A204.1 (cell line): ENCODE results near the gene TTC28.
"Not testable (repeated sequence)": the region's sequence is repeated elsewhere in the genome, so short reads cannot be mapped to it uniquely, and the experiment has no call there.

Source experiments
- FAIRE-seq: peaks from 2 replicates; lab custom pipeline; 2012; peaks lifted over from hg19 to GRCh38; lab: Jason Lieb, UNC

Gene TTC28

DNA sequence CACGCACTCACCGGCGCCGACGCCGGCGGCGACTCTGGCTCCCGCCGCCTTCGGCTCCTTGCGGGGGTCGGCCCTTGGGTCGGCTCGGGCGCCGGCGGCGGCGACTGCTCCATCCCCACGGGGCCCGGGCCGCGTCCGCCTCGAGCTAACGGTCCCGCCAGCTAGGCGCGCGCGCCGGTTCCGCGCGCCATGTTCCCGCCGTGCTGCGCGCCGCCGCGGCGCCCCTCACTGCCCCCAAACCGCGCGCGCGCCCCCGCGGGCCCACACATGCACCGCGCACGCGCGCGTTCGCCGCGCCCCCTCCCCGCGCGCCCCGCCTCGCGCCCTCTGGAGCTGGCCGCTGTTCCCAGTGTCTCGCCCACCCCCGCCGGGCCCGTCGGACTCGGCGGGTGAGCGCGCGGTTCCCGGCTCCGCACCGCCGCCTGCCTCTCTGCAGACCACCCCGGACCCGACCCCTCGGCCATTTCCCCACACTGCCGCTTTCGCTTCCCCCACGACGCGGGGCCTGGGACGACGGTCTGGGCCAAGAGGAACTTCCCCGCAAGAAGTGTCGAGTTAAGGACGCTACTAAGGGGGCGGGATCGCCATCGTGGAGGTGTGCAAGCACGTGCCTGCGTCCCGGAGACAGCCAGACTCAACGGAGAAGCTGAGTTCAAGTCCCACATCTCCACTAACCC lies at the start of gene TTC28:
Gene TTC28, minus strand, starts transcription at position 230 of the 677 bp plus-strand sequence. Its CDS starts 117 bp downstream, at position 113.
- not testable (repeated sequence) for FAIRE-seq

DNA sequence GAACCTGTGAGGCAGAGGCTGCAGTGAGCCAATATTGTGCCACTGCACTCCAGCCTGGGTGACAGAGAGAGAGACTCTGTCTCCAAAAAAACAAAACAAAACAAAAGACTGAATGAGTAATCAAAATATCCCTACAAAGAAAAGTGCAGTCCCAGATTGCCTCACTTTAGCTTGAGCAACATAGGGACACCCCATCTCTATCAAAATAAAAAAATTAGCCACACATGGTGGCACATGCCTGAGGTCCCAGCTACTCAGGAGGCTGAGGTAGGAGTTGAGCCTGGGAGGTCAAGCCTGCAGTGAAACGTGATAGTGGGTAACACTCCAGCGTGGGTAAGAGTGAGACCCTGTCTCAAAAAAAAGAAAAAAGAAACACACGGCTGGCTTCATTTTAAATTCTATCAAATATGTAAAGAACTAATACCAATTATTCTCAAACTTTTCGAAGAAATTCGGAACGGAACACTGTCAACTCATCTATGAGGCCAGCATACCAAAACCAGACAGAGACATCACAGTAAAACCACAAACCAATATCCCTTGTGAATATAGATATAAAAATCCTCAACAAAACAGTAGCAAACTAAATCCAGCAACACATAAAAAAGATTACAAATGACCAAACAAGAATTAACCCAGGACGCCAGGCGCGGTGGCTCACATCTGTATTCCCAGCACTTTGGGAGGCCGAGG lies 49.1 kb upstream of the TTC28 start:
- FAIRE-seq = no peak

- no peak for FAIRE-seq
Observed at GRCh38 chr22:28728002-28728401, 48.4 kb upstream of the TTC28 start.

- FAIRE-seq = no peak
Observed at GRCh38 chr22:28718044-28718443, 38.4 kb upstream of the TTC28 start.

- no peak for FAIRE-seq
Observed at GRCh38 chr22:28716686-28717085, 37.0 kb upstream of the TTC28 start.

DNA sequence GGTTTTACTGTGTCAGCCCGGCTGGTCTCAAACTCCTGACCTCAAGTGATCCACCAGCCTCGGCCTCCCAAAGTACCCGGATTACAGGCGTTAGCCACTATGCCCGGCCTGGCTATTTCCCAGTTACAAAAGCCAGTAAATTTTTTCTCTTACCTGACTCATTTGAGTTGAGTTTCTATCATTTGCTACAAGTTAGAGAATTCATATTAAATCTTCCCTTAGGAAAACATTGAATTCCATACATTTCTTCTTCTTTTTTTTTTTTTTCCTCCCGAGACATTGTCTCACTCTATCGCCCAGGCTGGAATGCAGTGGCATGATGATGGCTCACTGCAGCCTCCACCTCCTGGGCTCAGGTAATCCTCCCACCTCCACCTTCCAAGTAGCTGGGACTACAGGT lies 36.0 kb upstream of the TTC28 start:
- no peak for FAIRE-seq

- FAIRE-seq = no peak
Observed at GRCh38 chr22:28714043-28714628, 34.5 kb upstream of the TTC28 start.

DNA sequence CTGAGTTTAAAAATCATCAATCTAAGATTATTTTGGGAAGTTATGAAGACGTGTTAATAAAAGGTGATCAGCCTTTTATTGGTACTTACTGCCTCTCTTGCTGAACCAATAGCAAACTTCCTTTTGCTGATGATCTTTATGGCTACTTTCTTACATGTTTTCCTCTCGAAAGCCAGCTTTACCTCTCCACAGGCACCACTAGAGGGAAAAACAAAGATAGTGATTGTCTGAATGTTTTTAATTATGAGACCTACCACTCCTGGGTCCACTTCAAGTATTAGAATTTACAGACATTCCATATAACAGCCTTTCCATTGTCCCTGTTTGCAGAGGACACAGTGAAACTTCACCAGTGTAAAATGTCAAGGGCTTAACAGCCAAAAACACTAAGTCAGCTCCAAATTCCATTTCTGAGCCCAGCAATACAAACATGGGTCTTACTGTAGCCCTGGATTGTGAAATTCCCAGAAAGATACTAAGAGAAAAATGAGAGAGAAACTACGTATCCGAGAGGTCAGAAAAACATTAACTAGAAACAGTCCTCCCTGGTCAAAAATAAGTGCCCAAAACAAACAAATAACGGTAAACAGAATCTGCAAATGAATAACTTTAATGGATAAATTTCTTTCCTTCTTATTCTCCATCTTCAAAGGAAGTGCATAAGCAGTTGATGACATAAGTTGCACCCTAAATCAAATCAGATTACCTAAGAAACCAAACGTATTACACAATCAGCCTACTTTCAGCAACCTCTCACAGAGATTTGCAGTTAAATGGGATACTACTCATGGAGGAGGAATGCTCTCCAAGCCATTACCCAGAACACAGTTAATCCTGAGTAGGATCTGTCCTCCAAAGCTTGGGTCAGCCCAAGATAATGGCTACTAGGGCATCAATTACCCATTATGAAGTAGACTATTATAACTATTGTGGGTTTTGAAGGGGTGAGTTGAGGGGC lies 32.5 kb upstream of the TTC28 start:
- no peak for FAIRE-seq

GRCh38 chr22:28711341-28711740 lies 31.7 kb upstream of the TTC28 start:
- peak; percentile 30 for FAIRE-seq

DNA sequence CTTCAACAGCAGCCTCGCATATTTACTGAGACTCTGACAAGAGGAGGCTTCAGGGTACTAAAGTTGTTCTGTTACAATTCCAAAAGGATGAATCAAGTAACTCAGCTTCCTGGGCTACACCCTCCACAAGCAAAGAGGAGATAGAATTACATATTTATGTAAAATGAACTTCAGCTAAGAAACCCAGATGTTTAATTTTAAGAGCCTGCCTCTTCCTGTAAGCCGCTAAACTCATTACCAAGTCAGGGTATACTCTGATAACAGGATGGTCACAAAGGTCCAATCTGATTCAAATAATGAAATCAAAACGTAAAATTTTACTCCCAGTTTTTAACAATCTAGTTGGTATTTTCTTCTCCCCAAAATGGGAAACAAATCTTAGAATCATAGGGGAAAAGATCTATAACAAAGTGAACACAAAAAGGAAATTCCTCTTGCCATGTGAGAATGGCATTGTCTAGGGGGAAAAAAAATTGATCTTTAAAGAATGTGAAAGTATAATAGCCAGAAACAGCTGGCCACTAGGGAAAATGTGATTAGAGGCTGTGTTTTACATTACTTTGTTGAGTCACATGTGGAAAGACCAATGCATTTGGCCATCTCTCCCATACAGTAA lies 31.0 kb upstream of the TTC28 start:
- no peak for FAIRE-seq

- no peak for FAIRE-seq
Observed at GRCh38 chr22:28710107-28710506, 30.5 kb upstream of the TTC28 start.

GRCh38 chr22:28706845-28707244 lies 27.2 kb upstream of the TTC28 start:
- no peak for FAIRE-seq

GRCh38 chr22:28703436-28703835 lies 23.8 kb upstream of the TTC28 start:
- FAIRE-seq = no peak

- FAIRE-seq = no peak
Observed at GRCh38 chr22:28702891-28703290, 23.3 kb upstream of the TTC28 start.

- FAIRE-seq = not testable (repeated sequence)
Observed at GRCh38 chr22:28693041-28693760, 13.6 kb upstream of the TTC28 start.

GRCh38 chr22:28689796-28690195 lies 10.2 kb upstream of the TTC28 start:
- FAIRE-seq = not testable (repeated sequence)

- not testable (repeated sequence) for FAIRE-seq
Observed at GRCh38 chr22:28682966-28683365, 3.3 kb upstream of the TTC28 start.

DNA sequence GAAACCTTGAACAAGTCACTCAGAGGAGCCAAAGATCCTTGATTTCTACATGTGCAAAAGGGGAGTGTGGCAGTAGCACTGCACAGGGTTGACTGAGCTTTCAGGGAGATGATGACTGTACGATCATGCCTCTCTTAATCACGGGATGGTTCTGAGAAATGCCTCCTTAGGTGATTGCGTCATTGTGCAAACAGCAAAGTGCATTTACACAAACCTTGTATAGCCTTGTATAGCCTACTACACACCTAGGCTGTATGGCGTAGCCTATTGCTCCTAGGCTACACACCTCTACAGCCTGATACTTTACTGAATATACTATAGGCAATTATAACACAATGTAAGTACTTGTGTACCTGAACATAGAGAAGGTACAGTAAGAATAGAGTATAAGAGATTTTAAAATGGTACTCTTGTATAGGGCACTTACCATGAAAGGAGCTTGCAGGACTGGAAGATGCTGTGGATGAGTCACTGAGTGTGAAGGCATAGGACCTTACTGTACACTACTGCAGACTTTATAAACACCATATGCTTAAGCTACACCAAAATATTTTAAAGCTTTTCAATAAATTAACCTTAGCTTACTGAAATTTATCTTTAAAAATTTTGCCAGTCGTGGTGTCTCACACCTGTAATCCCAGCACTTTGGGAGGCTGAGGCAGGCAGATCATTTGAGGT lies 1.3 kb upstream of the TTC28 start:
- not testable (repeated sequence) for FAIRE-seq

DNA sequence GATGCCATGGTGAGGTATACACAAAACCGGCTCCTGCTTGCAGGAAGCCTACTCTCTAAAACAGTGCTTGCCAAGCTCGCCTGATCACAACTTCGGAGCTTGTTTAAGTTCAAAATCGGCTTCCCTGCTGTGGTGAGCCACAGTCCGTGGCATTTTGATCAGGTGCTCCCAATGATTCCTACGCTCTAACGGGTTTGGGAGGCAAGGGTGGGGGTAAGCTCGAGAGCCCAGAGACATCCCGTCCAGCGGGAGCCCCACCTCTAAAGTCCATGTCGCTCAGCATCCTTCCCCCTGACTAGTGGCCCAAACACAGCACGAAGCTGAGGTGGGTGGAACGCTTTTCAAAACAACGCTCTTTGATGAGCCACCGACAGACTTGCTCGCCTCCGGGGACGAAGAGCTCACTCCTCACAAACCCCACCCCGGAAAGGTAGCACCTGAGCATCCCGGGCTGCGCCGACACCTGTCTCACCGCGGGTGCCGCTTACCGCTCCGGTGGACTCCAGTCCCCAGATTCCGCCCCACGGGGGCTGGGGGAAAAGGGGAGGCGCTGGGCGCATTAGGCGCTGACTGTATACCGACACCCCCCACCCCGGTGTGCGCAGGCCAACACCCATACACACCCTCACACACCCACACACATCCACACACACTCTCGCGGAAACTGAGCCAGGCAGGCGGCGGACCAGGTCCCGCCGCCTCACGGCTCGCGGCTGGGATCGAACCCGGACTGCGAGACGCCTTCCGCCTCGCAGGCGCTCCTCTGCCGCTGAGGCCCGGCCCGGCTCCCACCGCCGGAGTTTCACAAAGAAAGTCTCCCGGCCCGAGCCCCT lies 646 bp downstream of the TTC28 start:
- not testable (repeated sequence) for FAIRE-seq

- not testable (repeated sequence) for FAIRE-seq
Observed at GRCh38 chr22:28678170-28678569, 1.5 kb downstream of the TTC28 start.
